Stimulated activated CD8-positive, alpha-beta memory T cell treated with anti-CD3 and anti-CD28 coated beads, Interleukin-12 subunit alpha, Interleukin-12 subunit beta, amount 100 ng/mL, for 1 hour (primary cell): ENCODE data around the gene HOXC10.
A peak's percentile ranks its signal among the peaks of the same experiment; 100 is the strongest.

Experiments used
- DNase-seq: peaks from one replicate; pipeline ENCODE4 v3.0.0-alpha.2; 2020; ENCODE audit warnings: low read depth

Gene HOXC10

DNA sequence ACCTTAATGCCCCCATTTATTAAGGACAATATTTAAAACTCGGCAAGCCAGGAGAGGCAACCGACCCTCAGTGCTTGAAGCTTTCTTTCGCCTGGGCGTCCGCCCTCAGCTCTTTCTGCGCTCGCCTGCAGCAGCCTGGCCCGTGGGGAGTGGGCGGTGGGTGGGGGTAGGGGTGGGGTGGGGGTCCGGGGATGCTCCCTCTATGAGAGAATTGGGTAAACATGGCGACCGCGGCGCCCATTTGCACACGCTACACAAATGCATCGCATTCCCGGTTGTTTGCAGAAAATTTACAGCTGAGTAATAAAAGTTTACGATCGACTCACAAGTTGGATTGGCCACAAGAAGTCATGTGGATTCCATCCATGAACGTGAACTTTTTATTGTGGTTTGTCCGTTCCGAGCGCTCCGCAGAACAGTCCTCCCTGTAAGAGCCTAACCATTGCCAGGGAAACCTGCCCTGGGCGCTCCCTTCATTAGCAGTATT, 31.6 kb downstream of the HOXC10 start:
- no peak for DNase-seq

DNA sequence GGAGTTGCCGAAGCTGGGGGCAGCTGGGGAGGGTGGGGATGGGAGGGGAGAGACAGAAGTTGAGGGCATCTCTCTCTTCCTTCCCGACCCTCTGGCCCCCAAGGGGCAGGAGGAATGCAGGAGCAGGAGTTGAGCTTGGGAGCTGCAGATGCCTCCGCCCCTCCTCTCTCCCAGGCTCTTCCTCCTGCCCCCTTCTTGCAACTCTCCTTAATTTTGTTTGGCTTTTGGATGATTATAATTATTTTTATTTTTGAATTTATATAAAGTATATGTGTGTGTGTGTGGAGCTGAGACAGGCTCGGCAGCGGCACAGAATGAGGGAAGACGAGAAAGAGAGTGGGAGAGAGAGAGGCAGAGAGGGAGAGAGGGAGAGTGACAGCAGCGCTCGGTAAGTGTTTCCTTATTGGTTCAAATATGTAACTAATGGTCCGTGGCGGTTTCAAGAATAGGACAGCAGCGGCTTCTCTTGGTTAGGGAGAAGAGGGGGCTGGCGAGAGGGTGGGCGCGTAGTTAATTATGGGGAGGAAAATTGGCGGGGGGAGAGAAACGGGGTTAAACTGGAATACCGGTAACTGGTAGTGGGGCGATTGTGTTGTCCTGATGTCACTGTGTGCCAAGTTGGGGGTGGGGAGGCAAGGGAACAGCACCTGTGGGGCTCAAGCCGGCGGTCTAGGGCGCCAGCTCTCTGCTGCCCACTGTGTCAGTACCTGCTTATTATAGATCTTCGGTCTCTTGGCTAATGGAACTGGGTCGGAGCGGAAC, 32.3 kb downstream of the HOXC10 start:
- no peak for DNase-seq

DNA sequence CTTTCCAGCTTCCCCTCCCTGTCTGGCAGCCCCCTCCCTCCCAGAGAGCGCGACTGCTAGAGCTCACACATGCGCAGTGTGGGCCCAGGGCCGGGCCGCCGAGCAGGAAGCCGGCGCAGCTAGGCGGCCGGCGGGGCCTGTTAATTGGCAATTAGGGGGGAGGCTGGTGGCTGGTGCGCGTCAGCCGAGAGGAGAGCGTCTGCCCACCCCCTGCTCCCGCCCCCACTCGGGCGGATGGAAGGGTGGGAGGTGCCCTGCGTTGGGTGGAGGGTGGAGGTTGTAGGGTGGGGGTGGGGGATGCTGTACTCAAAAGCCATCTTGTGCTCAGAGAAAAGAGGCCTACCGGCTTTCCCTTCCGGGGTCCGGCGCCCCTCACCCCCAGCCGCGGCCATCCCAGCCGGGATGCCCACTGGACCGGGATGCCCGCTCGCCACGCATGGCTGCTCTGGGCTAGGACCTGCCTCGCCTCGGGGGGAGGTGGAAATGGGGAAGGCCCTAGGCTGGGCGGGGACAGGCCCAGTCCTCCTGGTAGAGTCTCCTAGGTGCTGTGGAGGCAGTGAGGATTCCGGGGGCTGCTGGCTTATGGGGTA, 33.0 kb downstream of the HOXC10 start:
- peak; percentile 57 for DNase-seq

DNA sequence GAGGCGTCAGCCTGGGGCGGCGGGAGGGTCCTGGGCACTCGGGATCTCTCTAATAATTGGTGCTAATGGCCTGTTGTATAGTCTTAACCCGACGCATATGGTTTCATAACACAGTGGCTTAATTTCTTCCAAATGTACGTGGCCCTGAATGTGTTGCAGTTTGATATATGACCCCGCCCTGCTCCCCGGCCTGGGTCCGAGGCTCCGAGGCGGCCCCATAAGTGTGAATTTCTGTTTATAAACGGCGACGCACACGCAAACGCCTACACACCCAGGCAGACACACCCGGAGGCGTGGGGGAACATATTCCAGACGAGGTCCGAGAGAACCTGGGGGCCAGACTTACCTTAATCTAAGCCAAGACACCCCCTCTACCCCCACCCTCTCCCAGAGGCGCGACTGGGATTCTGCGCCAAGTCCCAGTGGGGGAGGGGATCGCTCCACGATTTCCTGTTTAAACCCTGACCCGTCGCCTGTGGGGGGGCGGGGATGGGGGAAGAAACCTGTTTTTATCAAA, 33.6 kb downstream of the HOXC10 start:
- DNase-seq: no peak

DNA sequence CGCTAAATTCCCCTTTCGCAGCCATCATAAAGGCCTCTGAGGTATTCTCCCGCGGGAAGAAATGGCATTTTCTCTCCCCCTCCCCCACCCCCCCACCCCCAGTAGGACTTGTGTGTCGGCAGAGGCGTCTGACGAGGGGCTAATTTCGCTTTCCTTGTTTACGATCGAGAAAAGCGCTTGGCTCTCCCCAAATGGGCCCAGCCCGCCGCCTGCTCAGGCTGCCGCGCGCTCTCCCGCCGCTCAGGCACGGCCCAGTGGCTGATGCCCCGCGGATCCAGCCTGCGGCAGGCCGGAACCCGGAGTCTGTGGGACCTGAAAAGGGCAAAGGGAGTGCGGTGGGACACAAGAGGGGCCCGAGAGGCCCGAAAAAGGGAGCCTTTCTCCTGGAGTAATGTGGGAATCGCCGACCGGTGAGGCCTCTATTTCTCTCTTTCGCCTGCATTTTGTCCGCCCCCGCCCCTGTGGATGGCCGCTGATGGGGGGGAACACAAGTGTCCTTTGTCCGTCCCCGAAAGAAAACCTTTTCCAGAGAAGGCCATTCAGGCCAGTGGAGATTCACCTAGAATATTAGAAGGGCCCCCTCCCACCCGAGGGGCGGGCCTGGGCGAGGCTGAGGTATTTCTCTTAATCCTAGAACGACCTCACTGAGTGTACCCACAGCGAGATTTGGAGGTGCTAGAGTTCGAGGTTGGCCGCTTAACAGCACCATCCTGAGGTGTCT, 34.3 kb downstream of the HOXC10 start:
- no peak for DNase-seq

DNA sequence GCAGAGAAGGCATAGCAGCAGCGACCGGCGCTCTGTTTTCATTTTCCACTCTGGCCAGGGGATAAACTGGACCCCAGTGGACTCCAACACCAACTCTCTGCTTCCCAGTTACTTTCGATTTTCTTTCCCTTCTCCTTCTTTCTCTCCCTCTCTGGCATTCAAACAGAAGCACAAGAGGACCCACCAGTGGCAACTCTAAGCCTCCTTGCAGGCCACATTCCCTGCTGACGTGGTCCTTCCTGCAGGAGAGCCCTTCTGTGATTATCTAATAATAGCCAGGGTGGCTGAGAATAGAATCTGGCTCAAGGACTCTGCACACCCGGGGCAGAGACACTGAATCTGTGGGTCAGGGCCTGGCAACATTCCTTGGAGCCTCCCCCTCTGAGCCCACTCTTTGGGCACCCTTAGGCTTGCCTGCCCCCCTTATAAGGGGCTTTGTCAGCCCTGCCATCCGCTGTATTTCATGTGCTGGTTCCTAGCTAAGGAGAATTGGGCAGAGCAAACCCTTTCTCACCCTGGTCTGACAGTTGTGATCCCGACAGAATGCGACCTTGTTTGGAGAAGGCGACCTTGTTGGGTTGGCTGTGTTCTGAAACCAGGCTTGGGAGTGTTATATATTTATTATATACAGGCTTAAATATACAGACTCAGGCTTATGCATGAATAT, 35.1 kb downstream of the HOXC10 start:
- DNase-seq: no peak

DNA sequence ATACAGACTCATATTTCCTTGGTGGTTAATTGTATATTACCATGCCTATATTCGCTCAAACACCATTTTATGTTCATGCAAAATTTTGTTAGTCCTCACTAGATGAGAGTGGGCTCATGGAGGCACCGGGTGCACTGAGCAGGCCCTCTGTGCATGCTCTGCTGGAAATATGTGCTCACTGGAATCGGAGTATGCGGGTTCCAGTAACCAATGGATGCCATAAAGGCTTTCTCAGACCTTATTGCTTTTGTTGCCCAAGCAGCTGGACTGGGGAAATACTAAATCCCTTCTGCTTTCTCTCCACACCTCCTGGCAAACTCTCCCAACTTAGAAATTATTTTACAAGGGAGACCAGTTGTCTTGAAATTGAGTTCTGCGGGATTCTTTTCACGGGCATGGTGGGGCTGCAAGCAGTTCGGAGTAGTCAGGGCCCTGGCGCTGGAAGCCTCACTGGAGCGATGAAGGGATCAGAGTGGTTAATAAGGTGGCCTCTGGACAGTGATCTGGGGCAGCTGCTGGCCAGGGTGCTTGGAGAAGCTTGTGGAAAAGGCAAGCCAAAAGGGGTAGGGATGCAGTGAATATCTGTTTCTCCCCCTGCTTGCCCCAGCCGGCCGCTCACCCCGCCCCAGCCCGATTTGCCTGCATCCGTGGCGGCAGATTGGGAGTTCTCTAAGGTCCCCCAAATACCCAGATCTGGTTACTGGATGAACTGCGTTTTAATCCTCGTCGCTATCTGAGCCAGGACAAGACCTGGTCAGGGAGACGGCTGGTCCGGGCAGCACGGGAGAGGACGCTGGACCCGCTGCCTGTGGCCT, 35.9 kb downstream of the HOXC10 start:
- DNase-seq: no peak

- DNase-seq: no peak
Observed at GRCh38 chr12:54021432-54022013, 36.6 kb downstream of the HOXC10 start.

DNA sequence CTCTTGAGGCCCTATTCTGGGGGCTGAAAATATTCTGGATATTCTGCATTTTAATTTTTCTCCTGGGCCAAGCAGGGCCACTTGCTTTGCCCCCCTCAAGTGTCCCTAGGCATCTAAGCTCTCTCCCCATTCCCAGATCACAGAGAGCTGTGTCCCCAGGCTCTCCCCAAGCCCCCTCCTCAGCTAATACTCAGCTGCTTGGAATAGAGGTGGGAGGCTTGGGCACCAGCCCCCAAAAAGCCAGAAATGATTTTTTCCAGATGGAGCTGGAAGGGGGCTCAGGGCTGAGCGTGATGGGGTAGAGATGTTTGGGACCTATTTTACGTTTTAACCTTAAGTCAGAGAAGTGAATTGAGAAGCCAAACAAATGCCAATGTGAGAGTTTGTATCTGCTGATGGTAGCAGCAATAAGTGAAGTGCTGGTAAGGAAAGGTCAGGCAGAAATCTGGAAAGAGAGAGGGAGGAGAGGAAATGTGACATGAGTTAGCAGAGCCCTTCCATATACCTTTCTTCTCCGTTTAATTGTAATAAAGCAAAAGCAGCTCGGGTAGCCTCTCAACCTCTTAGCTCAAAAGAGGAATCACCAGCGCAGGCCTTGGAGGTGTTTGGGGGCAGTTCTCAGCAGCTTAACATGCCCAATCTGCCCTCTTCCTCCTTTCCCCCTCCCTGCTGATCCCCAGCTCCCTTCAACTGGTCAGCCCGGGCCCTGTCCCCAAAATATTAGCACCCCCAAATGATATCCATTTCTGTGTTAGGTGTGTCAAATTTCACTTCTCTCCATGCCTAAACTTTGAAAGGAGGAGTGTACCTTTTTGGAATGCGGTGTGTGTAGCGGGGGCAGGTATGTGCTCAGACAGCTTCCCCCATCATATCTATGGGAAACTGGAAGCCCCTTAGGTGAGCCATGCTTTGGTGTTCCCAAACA, 38.3 kb downstream of the HOXC10 start:
- no peak for DNase-seq

GRCh38 chr12:54024127-54024526, 39.2 kb downstream of the HOXC10 start:
- DNase-seq: no peak

DNA sequence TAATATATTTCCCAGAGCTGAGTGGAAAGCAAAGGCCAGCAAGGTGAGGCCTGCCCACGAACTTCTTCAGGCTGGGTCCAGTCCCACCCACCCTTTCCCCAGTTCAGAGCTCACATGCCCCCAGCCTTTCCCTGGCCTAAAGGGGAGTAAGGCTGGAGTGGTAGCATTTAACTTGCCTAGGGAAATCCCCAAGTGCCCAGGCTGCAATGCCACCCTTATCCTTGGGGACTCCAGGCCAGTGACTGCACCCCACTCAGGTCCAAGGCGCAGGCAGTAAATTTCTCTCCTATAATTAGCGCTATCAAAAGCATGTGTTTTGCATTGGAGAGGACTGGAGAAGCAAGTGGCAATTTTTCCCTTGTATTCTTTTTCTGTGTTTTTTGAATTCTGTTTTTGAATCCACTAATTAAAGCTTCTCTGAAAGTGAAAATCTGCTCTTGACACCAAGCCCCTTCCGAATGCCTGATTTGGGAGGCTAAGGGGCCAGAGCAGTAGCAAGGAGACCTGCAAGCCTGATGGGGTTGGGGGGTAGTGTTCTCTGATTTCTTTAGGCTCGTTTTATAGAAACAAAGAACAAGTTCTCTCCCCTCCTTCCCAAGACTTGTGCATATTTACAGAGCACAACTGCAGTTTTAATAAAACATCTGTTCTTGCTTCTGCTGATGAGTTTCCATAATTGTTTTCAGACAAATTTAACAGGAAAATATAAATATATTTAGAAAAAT, 39.8 kb downstream of the HOXC10 start:
- no peak for DNase-seq

- DNase-seq: no peak
Observed at GRCh38 chr12:54025499-54026405, 40.8 kb downstream of the HOXC10 start.

DNA sequence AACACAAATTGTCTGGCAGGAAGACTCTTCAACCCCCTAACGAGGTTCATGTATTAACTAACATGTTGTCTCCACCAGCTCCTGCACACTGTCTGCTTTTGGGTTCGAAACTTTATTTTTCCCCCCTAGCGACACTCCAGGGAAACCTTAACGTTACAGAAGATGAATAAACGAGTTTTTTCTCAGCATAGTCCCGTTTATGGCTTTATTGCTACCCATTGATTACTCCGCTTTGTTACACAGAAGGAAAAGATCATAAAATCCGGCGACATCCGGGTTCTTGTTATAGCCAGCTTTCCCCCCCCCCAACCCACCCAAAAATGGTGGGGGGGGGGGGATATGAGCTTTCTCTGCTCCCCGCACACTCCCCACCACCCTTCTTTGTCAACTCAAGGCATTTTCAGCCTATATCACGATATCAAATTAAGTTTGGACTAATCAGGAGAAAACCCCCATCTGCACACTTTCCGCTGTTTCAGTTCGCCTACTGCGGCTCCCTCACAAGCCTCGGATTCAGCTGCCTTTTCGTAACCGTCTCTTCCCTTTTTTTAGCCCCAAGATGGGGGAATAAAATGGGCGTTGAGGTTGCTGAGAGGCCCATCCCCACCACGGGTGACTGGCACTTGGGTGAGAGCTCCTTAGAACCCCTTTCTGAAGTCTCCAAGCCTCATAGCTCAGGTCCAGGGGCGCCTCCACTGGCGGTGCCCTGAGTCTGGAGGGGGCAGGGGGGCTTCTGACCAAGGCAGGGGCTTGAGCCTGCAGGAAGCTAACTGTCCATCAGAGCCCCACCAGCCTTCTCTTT, 41.9 kb downstream of the HOXC10 start:
- DNase-seq: no peak

DNA sequence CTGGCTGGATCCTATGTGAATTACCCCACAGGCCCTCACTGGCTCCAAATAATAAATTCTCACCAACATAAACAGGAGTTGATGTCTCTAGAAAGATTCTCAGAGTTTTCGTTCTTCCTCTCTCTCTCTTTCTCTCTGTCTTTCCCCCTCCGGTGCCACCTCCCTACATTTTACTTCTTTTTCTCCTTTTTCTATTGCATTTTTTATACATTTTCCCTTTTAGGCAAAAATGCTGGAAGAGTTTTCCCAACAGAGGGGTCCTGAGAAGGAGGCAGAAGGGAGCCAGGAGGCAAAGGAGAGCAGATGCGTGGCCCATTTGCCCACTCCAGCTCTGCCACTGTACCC, 42.5 kb downstream of the HOXC10 start:
- no peak for DNase-seq

DNA sequence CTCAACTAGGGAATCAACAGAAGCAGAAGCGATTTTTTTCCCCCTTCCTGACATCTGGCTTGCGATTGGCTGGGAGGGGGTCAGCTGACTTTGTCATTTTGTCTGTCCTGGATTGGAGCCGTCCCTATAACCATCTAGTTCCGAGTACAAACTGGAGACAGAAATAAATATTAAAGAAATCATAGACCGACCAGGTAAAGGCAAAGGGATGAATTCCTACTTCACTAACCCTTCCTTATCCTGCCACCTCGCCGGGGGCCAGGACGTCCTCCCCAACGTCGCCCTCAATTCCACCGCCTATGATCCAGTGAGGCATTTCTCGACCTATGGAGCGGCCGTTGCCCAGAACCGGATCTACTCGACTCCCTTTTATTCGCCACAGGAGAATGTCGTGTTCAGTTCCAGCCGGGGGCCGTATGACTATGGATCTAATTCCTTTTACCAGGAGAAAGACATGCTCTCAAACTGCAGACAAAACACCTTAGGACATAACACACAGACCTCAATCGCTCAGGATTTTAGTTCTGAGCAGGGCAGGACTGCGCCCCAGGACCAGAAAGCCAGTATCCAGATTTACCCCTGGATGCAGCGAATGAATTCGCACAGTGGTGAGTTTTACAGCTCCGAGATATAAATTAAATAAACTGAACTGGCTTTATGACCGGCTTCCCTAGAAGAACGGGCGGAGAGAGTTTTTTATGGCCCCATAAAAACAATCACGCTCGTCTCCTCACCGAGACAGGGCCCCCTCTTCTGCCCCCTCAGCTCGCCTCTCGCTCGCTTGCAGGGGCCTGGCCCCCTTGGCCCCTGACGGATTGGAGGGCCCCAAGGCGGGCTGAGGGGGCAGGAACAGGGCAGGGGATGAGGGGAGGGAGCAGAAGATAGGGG, 43.6 kb downstream of the HOXC10 start, which contains the start of gene HOXC6:
TSS of gene HOXC6 (plus strand) at position 127 of the 888 bp plus-strand sequence. CDS start at position 209, 82 bp downstream.
- no peak for DNase-seq
